Measurements from ENCODE around the gene PAGR1. TPM values are rescaled to one million over a fixed set of nuclear protein-coding genes. Genes with fewer than 3 reads are reported as not detected.

The PAGR1 gene
- total and polyA plus RNA-seq, 9 of the 15 experiments (the other 6 are each of a cell fraction or from before 2014, with no cell fraction given): 1.4 to 58.2 (median 16.8) TPM

DNA sequence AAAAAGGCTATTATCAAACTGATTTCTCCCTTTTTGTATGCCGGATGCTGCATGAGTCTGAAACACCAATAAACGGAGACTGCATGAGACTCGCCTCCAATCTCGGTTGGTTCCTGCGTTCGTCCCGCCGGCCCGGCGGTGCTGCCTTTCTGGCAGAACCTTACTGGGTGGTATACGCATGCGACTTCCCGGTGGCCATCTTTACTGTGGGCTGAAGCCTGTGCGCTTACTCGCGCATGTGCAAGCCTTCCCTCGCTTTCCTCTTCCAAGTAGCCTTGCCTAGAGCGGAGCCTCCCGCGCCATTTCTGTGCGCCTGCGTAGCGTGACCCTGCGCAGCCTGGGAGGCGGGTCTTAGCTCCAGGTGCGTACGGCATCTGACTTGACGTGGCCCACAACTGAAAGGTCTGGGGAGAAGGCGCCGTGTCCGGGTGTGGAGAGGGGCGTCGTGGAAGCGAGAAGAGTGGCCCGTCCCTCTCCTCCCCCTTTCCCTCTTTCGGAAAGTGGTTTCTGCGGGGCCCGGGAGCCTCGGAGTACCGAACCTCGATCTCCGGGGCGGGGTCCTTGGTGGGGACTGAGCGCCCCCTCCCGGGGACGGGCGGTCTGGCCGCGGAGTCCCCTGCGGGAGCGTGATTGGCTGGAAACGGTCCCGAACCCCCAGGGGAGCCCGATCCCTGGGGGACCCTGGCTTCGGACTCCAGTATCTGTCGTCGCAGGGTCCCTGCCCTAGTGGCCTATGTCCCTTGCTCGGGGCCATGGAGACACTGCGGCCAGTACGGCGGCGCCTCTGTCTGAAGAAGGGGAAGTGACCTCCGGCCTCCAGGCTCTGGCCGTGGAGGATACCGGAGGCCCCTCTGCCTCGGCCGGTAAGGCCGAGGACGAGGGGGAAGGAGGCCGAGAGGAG is at the start of gene PAGR1 (continued):
- no peak for TF ChIP-seq FOXM1 (IDR thresholded peaks at IDR 0.05; ENCODE audit: low read depth)
- peak; percentile 78; the same call in 1 of the 2 replicates for TF ChIP-seq FOXM1 (CRISPR knock-in tag; IDR thresholded peaks at IDR 0.05; ENCODE audit: low read depth)
- TF ChIP-seq PHTF2 (CRISPR knock-in tag; IDR thresholded peaks at IDR 0.05): no peak
- TF ChIP-seq ERF (CRISPR knock-in tag; IDR thresholded peaks at IDR 0.05): peak; percentile 89
- TF ChIP-seq MAFK (IDR thresholded peaks at IDR 0.05; ENCODE audit: low read length): 0 out of 2 replicates have a peak, but pooled peaks have one; percentile 2
- TF ChIP-seq, protein P1, sequence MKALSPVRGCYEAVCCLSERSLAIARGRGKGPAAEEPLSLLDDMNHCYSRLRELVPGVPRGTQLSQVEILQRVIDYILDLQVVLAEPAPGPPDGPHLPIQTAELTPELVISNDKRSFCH (CRISPR knock-in tag; IDR thresholded peaks at IDR 0.05): no peak
- TF ChIP-seq, protein P1 (tag; IDR thresholded peaks at IDR 0.05): no peak
- peak; percentile 80; the same call in 1 of the 2 replicates for TF ChIP-seq E2F4 (CRISPR knock-in tag; IDR thresholded peaks at IDR 0.05; ENCODE audit: low read depth)
- peak; percentile 80 for TF ChIP-seq POLR2H (tag; IDR thresholded peaks at IDR 0.05; ENCODE audit: low read depth)
- TF ChIP-seq MYNN (IDR thresholded peaks at IDR 0.05): 0 out of 2 replicates have a peak, but pooled peaks have one; percentile 15
- no peak for TF ChIP-seq MYNN (CRISPR knock-in tag; IDR thresholded peaks at IDR 0.05)
- TF ChIP-seq ZNF175 (CRISPR knock-in tag; IDR thresholded peaks at IDR 0.05; ENCODE audit: low read depth): no peak
- TF ChIP-seq SREBF1 (IDR thresholded peaks at IDR 0.05; ENCODE audit: borderline replicate concordance, low read depth, low read length): peak; percentile 55; the same call in 1 of the 2 replicates
- peak; percentile 53; the same call in 1 of the 2 replicates for TF ChIP-seq MXI1 (IDR thresholded peaks at IDR 0.05; ENCODE audit: low read depth, low read length)
- TF ChIP-seq NR2F6 (CRISPR knock-in tag; IDR thresholded peaks at IDR 0.05): peak; percentile 40; the same call in 1 of the 2 replicates
- TF ChIP-seq EP400 (IDR thresholded peaks at IDR 0.05): peak; percentile 96
- TF ChIP-seq MTA2 (IDR thresholded peaks at IDR 0.05; ENCODE audit: low read depth): no peak; the same call in 1 of the 2 replicates
- no peak for TF ChIP-seq ZNF197 (CRISPR knock-in tag; IDR thresholded peaks at IDR 0.05; ENCODE audit: low read depth)
- no peak for TF ChIP-seq ZNF395 (CRISPR knock-in tag; IDR thresholded peaks at IDR 0.05)
- TF ChIP-seq ELF4 (CRISPR knock-in tag; IDR thresholded peaks at IDR 0.05): peak; percentile 75; the same call in 1 of the 2 replicates
- TF ChIP-seq HMG20B (CRISPR knock-in tag; IDR thresholded peaks at IDR 0.05): no peak
- no peak; a peak in 1 of 4 replicates for TF ChIP-seq KDM1A (IDR thresholded peaks at IDR 0.05)
- TF ChIP-seq TBL1XR1 (IDR thresholded peaks at IDR 0.05; ENCODE audit: low read length in 2 of 2): peak in 1 of 2 experiments; percentile 13; a peak in 1 of 4 replicates
- TF ChIP-seq L3MBTL2 (IDR thresholded peaks at IDR 0.05): peak; percentile 84
- no peak for TF ChIP-seq PURB (CRISPR knock-in tag; IDR thresholded peaks at IDR 0.05; ENCODE audit: low read depth)
- TF ChIP-seq KLF10 (CRISPR knock-in tag; IDR thresholded peaks at IDR 0.05): no peak
- TF ChIP-seq HNRNPH1 (optimal IDR thresholded peaks at IDR 0.05; ENCODE audit: low read depth, low read length): no peak
- TF ChIP-seq NR1H2 (CRISPR knock-in tag; IDR thresholded peaks at IDR 0.05): peak; percentile 76; the same call in 1 of the 2 replicates
- peak; percentile 30 for TF ChIP-seq BCOR (IDR thresholded peaks at IDR 0.05)

Measured in K562 (cell line).